Heart left ventricle (tissue), 16 donors: Measurements from ENCODE around the gene ABCA9. TPM values are rescaled to one million over a fixed set of nuclear protein-coding genes. Genes with fewer than 3 reads are reported as not detected.
"Not testable (repeated sequence)": the region's sequence is repeated elsewhere in the genome, so short reads cannot be mapped to it uniquely, and the experiment has no call there.

Source experiments
- ATAC-seq, 4 donors: fragments of 200-7000 bp; cut with Tn5 transposase; one replicate each; pipeline ENCODE4 v1.9.1; 2020 to 2022; ENCODE audit warnings: moderate library complexity in 4 of 4, mild to moderate bottlenecking in 3 of 4, moderate number of reproducible peaks in 1 of 4
- DNase-seq, 5 donors: peaks; one replicate each; pipeline ENCODE4 v3.0.0-alpha.2; 2020
- H3K27ac ChIP-seq, 12 donors: fragments of 200-600 bp; sonication (generic) in 4 of 12; one replicate each; pipeline versions ENCODE4 v1.5.0 to v1.8.0; 2016 to 2022; ENCODE audit warnings: mild to moderate bottlenecking in 2 of 12
- H3K27me3 ChIP-seq, 9 donors: fragments of 200-600 bp; sonication (generic) in 2 of 9; one replicate each; pipeline versions ENCODE4 v1.5.1 to v1.8.0; 2016 to 2022; ENCODE audit warnings: mild to moderate bottlenecking in 3 of 9
- H3K36me3 ChIP-seq, 9 donors: fragments of 200-600 bp; sonication (generic) in 2 of 9; one replicate each; pipeline versions ENCODE4 v1.5.0 to v1.8.0; 2018 to 2022; ENCODE audit warnings: mild to moderate bottlenecking in 2 of 9
- H3K4me1 ChIP-seq, 12 donors: fragments of 200-600 bp; sonication (generic) in 4 of 12; one replicate each; pipeline versions ENCODE4 v1.5.0 to v1.8.0; 2016 to 2022; ENCODE audit warnings: mild to moderate bottlenecking in 3 of 12
- H3K4me3 ChIP-seq, 12 donors: fragments of 200-600 bp; sonication (generic) in 4 of 12; one replicate each; pipeline versions ENCODE4 v1.5.0 to v1.8.0; 2017 to 2022; ENCODE audit warnings: mild to moderate bottlenecking in 9 of 12, moderate library complexity in 4 of 12
- H3K9me3 ChIP-seq, 12 donors: fragments of 200-600 bp; sonication (generic) in 4 of 12; one replicate each; pipeline versions ENCODE4 v1.5.0 to v1.8.0; 2016 to 2022; ENCODE audit warnings: mild to moderate bottlenecking in 1 of 12
- POLR2A ChIP-seq, 2 donors: fragments of 450-650 bp; IDR thresholded peaks; one replicate each; pipeline ENCODE4 v1.6.1; 2017; ENCODE audit warnings: antibody characterized with exemption in 2 of 2, mild to moderate bottlenecking in 2 of 2, moderate library complexity in 2 of 2
- WGBS, 4 donors: extraction: QIAGEN DNeasy Blood & Tissue Kit in 2 of 4; methylation state at CpG; one replicate each; pipeline versions ENCODE4 v1.1.5 to v1.1.7; 2013 to 2018; 5-methylcytosine and 5-hydroxymethylcytosine counted together
- intact Hi-C, 10 donors: fragments of 100-400 bp; cut with DNase I; formaldehyde crosslinking; loops; one replicate each; pipeline versions ENCODE4 v1.11.1 to v1.14.2; 2022
- polyA plus RNA-seq, 2 donors: library from polyadenylated mRNA; stranded (reverse); fragments of 200-250 nt; gene quantifications; one replicate each; pipeline ENCODE4 v1.2.3, GENCODE V29; 2013
- total RNA-seq, 9 donors: library from RNA; depleted of rRNA in 2 of 9; stranded (reverse); fragments of >200 nt in 2 of 9; fragmentation: NEBNext Ultra II Directional in 3 of 9; extraction: Animal tissue kit (Norgen Biotek cat#: 25700) in 3 of 9; gene quantifications; one replicate each; pipeline versions ENCODE4 v1.1.0 to v1.2.4, GENCODE V29; 2016 to 2023
- TF ChIP-seq, protein P1 (sequence below), 12 donors: fragments of 200-600 bp; sonication (generic) in 4 of 12; IDR thresholded peaks; one replicate each; pipeline versions ENCODE4 v1.5.0 to v1.8.0; 2018 to 2022; ENCODE audit warnings: antibody characterized with exemption in 12 of 12, mild to moderate bottlenecking in 5 of 12
- donor health status: ischemic (EF 13 %, LVEDD 7.1; RV severe dilation, severe dysfunction).
- donor health status: healthy with polysubstance abuse.
- donor health status: DM: no; HTN: yes; CAD: no.
- donor health status: DM: no; HTN: no; CAD: no.
- donor health status: ischemic (EF 25% LVEDD 6.9; RV normal size, moderate dysfunction).
- donor health status: ischemic (EF 25% LVEDD 5.7; RV mildly dilated, moderate dysfunction).
- donor health status: healthy.
- donor health status: DM: yes; HTN: yes; CAD: no.
- donor health status: ischemic (EF 35%, LVEDD 5.7; RV mildly dilated, moderate dysfunction).
- donor health status: nonischemic (EF 11% LVEDD 7.7; RV severe dilation, severe dysfunction).
- donor health status: DM: yes; HTN: yes; CAD: no.
- donor health status: PGD.
- donor health status: ischemic (EF 29% LVEDD 5.4; RV normal size, mild dysfunction).
- donor health status: nonischemic (EF 23%, LVEDD 6.1; RV moderate dilation, normal function).

Gene ABCA9
- total and polyA plus RNA-seq, 11 donors = 2.4 to 19.9 (median 11.2) TPM

GRCh38 chr17:69012895-69013805 is 47.6 kb downstream of the ABCA9 start:
- ATAC-seq = peak in 1 of 4 donors; percentile 82
- H3K36me3 ChIP-seq = peaks cover 0 to 97% (median 0%) of the 10 kb centered on the region in 9 donors

GRCh38 chr17:69009930-69010329 is 50.8 kb downstream of the ABCA9 start:
- Histone ChIP-seq H3K4me3 (no peak overlapping the region), H3K27ac (no peak overlapping the region), H3K27me3 (no peaks in the 10 kb centered on the region), H3K9me3 (no peaks in the 10 kb centered on the region), H3K36me3 (peaks cover 0 to 94% (median 6%) of the 10 kb centered on the region in 9 donors), H3K4me1 (no peaks in the 10 kb centered on the region)
- intact Hi-C loops = no loop called here
- DNase-seq (no peak), ATAC-seq (no peak)
- no peak for TF ChIP-seq POLR2A (IDR thresholded peaks at IDR 0.05)
- TF ChIP-seq, protein P1, sequence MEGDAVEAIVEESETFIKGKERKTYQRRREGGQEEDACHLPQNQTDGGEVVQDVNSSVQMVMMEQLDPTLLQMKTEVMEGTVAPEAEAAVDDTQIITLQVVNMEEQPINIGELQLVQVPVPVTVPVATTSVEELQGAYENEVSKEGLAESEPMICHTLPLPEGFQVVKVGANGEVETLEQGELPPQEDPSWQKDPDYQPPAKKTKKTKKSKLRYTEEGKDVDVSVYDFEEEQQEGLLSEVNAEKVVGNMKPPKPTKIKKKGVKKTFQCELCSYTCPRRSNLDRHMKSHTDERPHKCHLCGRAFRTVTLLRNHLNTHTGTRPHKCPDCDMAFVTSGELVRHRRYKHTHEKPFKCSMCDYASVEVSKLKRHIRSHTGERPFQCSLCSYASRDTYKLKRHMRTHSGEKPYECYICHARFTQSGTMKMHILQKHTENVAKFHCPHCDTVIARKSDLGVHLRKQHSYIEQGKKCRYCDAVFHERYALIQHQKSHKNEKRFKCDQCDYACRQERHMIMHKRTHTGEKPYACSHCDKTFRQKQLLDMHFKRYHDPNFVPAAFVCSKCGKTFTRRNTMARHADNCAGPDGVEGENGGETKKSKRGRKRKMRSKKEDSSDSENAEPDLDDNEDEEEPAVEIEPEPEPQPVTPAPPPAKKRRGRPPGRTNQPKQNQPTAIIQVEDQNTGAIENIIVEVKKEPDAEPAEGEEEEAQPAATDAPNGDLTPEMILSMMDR (IDR thresholded peaks at IDR 0.05) = no peak
- 79 to 97% (median 94%) methylated on average over 3 of the region's 3 CpGs for WGBS, 4 donors

More at GRCh38 chr17:69012895-69013805, 47.6 kb downstream of the ABCA9 start:
- intact Hi-C loops = no loop called here
- no peak overlapping the region for H3K4me3 ChIP-seq
- no peaks in the 10 kb centered on the region for H3K9me3 ChIP-seq
- no peak for TF ChIP-seq POLR2A (IDR thresholded peaks at IDR 0.05)
- TF ChIP-seq, protein P1 (IDR thresholded peaks at IDR 0.05) = no peak
- no peaks in the 10 kb centered on the region for H3K4me1 ChIP-seq
- no peak for DNase-seq
- WGBS, 4 donors = 66 to 85% (median 84%) methylated on average over 4 of the region's 4 CpGs
- H3K27ac ChIP-seq = no peak overlapping the region
- H3K27me3 ChIP-seq = no peaks in the 10 kb centered on the region

DNA sequence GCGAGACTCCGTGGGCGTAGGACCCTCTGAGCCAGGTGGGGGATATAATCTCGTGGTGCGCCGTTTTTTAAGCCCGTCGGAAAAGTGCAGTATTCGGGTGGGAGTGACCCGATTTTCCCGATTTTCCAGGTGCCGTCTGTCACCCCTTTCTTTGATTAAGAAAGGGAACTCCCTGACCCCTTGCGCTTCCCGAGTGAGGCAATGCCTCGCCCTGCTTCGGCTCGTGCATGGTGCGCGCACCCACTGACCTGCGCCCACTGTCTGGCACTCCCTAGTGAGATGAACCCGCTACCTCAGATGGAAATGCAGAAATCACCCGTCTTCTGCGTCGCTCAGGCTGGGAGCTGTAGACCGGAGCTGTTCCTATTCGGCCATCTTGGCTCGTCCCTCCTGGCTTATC is 56.0 kb downstream of the ABCA9 start:
- H3K4me3 ChIP-seq, H3K9me3 ChIP-seq, ATAC-seq, H3K4me1 ChIP-seq, H3K27ac ChIP-seq, intact Hi-C loops, DNase-seq, H3K27me3 ChIP-seq: not testable (repeated sequence)
- H3K36me3 ChIP-seq = peaks cover 0 to 46% (median 6%) of the 10 kb centered on the region in 9 donors
- 90 to 95% (median 93%) methylated on average over 23 to 27 of the region's 27 CpGs for WGBS, 4 donors

DNA sequence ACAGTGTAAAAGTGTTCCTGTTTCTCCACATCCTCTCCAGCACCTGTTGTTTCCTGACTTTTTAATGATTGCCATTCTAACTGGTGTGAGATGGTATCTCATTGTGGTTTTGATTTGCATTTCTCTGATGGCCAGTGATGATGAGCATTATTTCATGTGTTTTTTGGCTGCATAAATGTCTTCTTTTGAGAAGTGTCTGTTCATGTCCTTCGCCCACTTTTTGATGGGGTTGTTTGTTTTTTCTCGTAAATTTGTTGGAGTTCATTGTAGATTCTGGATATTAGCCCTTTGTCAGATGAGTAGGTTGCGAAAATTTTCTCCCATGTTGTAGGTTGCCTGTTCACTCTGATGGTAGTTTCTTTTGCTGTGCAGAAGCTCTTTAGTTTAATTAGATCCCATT is 61.0 kb downstream of the ABCA9 start:
- H3K4me1 ChIP-seq, DNase-seq, H3K4me3 ChIP-seq, intact Hi-C loops, H3K9me3 ChIP-seq, ATAC-seq, H3K27me3 ChIP-seq, H3K36me3 ChIP-seq, H3K27ac ChIP-seq: not testable (repeated sequence)
- WGBS, 4 donors = 80 to 98% (median 93%) methylated on average over 3 of the region's 3 CpGs

- TF ChIP-seq POLR2A (IDR thresholded peaks at IDR 0.05) = no peak
- TF ChIP-seq, protein P1 (IDR thresholded peaks at IDR 0.05) = no peak
- Histone ChIP-seq H3K9me3 (no peaks in the 10 kb centered on the region), H3K27ac (no peak overlapping the region), H3K36me3 (peaks cover 0 to 57% (median 3%) of the 10 kb centered on the region in 9 donors), H3K27me3 (no peaks in the 10 kb centered on the region), H3K4me1 (no peaks in the 10 kb centered on the region), H3K4me3 (no peak overlapping the region)
- WGBS, 4 donors = 61 to 74% (median 71%) methylated on average over 4 of the region's 4 CpGs
- DNase-seq = no peak
- intact Hi-C loops = no loop called here
- no peak for ATAC-seq
Observed at GRCh38 chr17:68993112-68993511, 67.6 kb downstream of the ABCA9 start.
